GM23338 (cell line): Measurements from ENCODE around the gene NRG3. TPM values are rescaled to one million over a fixed set of nuclear protein-coding genes. Genes with fewer than 3 reads are reported as not detected.

ENCODE experiments used
- ATAC-seq: fragments of 200-7000 bp; cut with Tn5 transposase; 3 replicates; pipeline ENCODE4 v1.9.1; 2020
- DNase-seq: peaks from one replicate; pipeline ENCODE4 v3.0.0-alpha.2; 2015; ENCODE audit warnings: low spot score
- H2AFZ ChIP-seq: fragments of 200-600 bp; sonication (generic); 2 replicates; pipeline ENCODE4 v1.8.0; 2016; ENCODE audit warnings: antibody characterized with exemption, mild to moderate bottlenecking, moderate library complexity
- H3F3A ChIP-seq: fragments of 200-600 bp; sonication (generic); replicated peaks from 2 replicates; pipeline ENCODE4 v1.8.0; 2017; ENCODE audit warnings: antibody characterized with exemption, mixed run types, low read depth
- H3K27ac ChIP-seq: fragments of 200-600 bp; sonication (generic); 2 replicates; pipeline ENCODE4 v1.6.1; 2016; ENCODE audit warnings: low read depth
- H3K27me3 ChIP-seq: fragments of 200-600 bp; sonication (generic); 2 replicates; pipeline ENCODE4 v1.8.0; 2016; ENCODE audit warnings: mild to moderate bottlenecking, mixed run types, moderate library complexity; ENCODE audit not compliant: insufficient read depth
- H3K36me3 ChIP-seq: fragments of 200-600 bp; sonication (generic); 2 replicates; pipeline ENCODE4 v1.8.0; 2016; ENCODE audit warnings: mild to moderate bottlenecking; ENCODE audit not compliant: insufficient read depth
- H3K4me1 ChIP-seq: fragments of 200-600 bp; sonication (generic); 2 replicates; pipeline ENCODE4 v1.8.0; 2016; ENCODE audit warnings: mild to moderate bottlenecking, moderate library complexity; ENCODE audit not compliant: insufficient read depth
- H3K4me2 ChIP-seq: fragments of 200-600 bp; sonication (generic); 2 replicates; pipeline ENCODE4 v1.7.1; 2017; ENCODE audit warnings: mixed run types
- H3K4me3 ChIP-seq: fragments of 200-600 bp; sonication (generic); 2 replicates; pipeline ENCODE4 v1.6.1; 2016; ENCODE audit warnings: mixed run types
- H3K79me2 ChIP-seq: fragments of 200-600 bp; sonication (generic); replicated peaks from 2 replicates; pipeline ENCODE4 v1.8.0; 2017; ENCODE audit warnings: mild to moderate bottlenecking; ENCODE audit not compliant: insufficient read depth
- H3K9me2 ChIP-seq: fragments of 200-600 bp; sonication (generic); 2 replicates; pipeline ENCODE4 v1.8.0; 2017; ENCODE audit not compliant: insufficient read depth
- H4K20me1 ChIP-seq: fragments of 200-600 bp; sonication (generic); replicated peaks from 2 replicates; pipeline ENCODE4 v1.8.0; 2017; ENCODE audit warnings: mild to moderate bottlenecking; ENCODE audit not compliant: insufficient read depth
- H3K27ac Mint-ChIP-seq: 2 replicates; pipeline ENCODE4 v1.8.0; 2020; ENCODE audit warnings: inconsistent platforms, mild to moderate bottlenecking, moderate library complexity, mixed read lengths
- H3K27me3 Mint-ChIP-seq: 3 replicates; pipeline ENCODE4 v1.8.0; 2022; ENCODE audit warnings: low read depth, mild to moderate bottlenecking, moderate library complexity, mixed read lengths, inconsistent platforms; ENCODE audit not compliant: insufficient read depth, poor library complexity
- H3K36me3 Mint-ChIP-seq: 3 replicates; pipeline ENCODE4 v1.8.0; 2021; ENCODE audit warnings: low read depth, mild to moderate bottlenecking, inconsistent platforms, moderate library complexity, mixed read lengths
- H3K4me1 Mint-ChIP-seq: 3 replicates; pipeline ENCODE4 v1.8.0; 2020; ENCODE audit warnings: mild to moderate bottlenecking, inconsistent platforms, mixed read lengths
- H3K4me3 Mint-ChIP-seq: 3 replicates; pipeline ENCODE4 v1.8.0; 2021; ENCODE audit warnings: moderate library complexity, mild to moderate bottlenecking, inconsistent platforms, mixed read lengths
- H3K9me3 Mint-ChIP-seq: 3 replicates; pipeline ENCODE4 v1.8.0; 2020; ENCODE audit warnings: moderate library complexity, mild to moderate bottlenecking, inconsistent platforms, mixed read lengths
- CTCF ChIP-seq, 2 experiments: fragments of 200-600 bp in 1 of 2; sonication (generic) in 1 of 2; conservative IDR thresholded peaks; 2 replicates each; pipeline versions ENCODE4 v1.5.1 to v1.6.1; 2016 to 2017; ENCODE audit warnings: antibody characterized with exemption in 2 of 2, low read depth in 2 of 2, mild to moderate bottlenecking in 2 of 2, moderate library complexity in 1 of 2
- ETS1 ChIP-seq: IDR thresholded peaks from 2 replicates; pipeline ENCODE4 v1.6.1; 2016; ENCODE audit warnings: antibody characterized with exemption
- EZH2 ChIP-seq: fragments of 200-600 bp; sonication (generic); IDR thresholded peaks from one replicate; pipeline ENCODE4 v1.8.0; 2017; ENCODE audit warnings: antibody characterized with exemption, mild to moderate bottlenecking, low read depth; ENCODE audit not compliant: unreplicated experiment
- EZH2phosphoT487 ChIP-seq: fragments of 200-600 bp; sonication (generic); IDR thresholded peaks from one replicate; pipeline ENCODE4 v1.8.1; 2018; ENCODE audit warnings: antibody characterized with exemption; ENCODE audit not compliant: unreplicated experiment
- JUNB ChIP-seq: IDR thresholded peaks from one replicate; pipeline ENCODE4 v1.6.1; 2016; ENCODE audit warnings: antibody characterized with exemption; ENCODE audit not compliant: unreplicated experiment
- POLR2AphosphoS5 ChIP-seq: IDR thresholded peaks from 2 replicates; pipeline ENCODE4 v1.6.1; 2016; ENCODE audit warnings: antibody characterized with exemption, low read depth
- REST ChIP-seq: IDR thresholded peaks from one replicate; pipeline ENCODE4 v1.6.1; 2018; ENCODE audit warnings: antibody characterized with exemption; ENCODE audit not compliant: unreplicated experiment
- STAT1 ChIP-seq: IDR thresholded peaks from one replicate; pipeline ENCODE4 v1.6.1; 2016; ENCODE audit warnings: antibody characterized with exemption; ENCODE audit not compliant: unreplicated experiment
- ZNF331 ChIP-seq: fragments of 250-450 bp; sonication (Bioruptor Pico); IDR thresholded peaks from 2 replicates; pipeline ENCODE4 v1.5.0; 2020; ENCODE audit warnings: low read depth, mild to moderate bottlenecking, moderate library complexity
- polyA plus RNA-seq: library from polyadenylated mRNA; unstranded; fragments of >200 nt; fragmentation: Nextera tagmentation; extraction: Ambion mirVana; gene quantifications from 2 replicates; pipeline ENCODE4 v1.2.1, GENCODE V29; 2016
- total RNA-seq: library from RNA; depleted of rRNA; stranded (reverse); fragments of >200 nt; shearing (Covaris generic); gene quantifications from 2 replicates; pipeline ENCODE4 v1.2.3, GENCODE V29; 2014

NRG3 gene
- total and polyA plus RNA-seq, 2 experiments from 2014 or later, result 1.9 to 3.9 TPM

GRCh38 chr10:82378146-82378545 lies 503.2 kb downstream of the NRG3 start (continued):
- TF ChIP-seq REST, result no peak
- no peak for TF ChIP-seq ZNF331
- no peak for TF ChIP-seq CTCF (conservative IDR thresholded peaks at IDR 0.05; ENCODE audit: low read depth in 2 of 2)
- no peak for TF ChIP-seq EZH2phosphoT487
- no peak for TF ChIP-seq STAT1

- Histone ChIP-seq H3K4me1 (no peaks in the 10 kb centered on the region), H3K79me2 (no peaks in the 10 kb centered on the region), H3K4me3 (no peak overlapping the region), H3F3A (no peaks in the 10 kb centered on the region), H2AFZ (no peak overlapping the region), H3K27me3 (no peaks in the 10 kb centered on the region), H3K36me3 (no peaks in the 10 kb centered on the region), H3K27ac (no peak overlapping the region), H4K20me1 (no peaks in the 10 kb centered on the region), H3K4me2 (no peak overlapping the region), H3K9me2 (no peaks in the 10 kb centered on the region)
- H3K4me3 Mint-ChIP-seq, result no peak overlapping the region
- no peaks in the 10 kb centered on the region for H3K36me3 Mint-ChIP-seq
- ATAC-seq (no peak), DNase-seq (no peak)
- no peaks in the 10 kb centered on the region; the same call in 2 of the 3 replicates for H3K9me3 Mint-ChIP-seq
- TF ChIP-seq EZH2 (no peak), ETS1 (no peak), JUNB (no peak), POLR2AphosphoS5 (no peak), REST (no peak), CTCF (conservative IDR thresholded peaks at IDR 0.05; ENCODE audit: low read depth in 2 of 2) (no peak), STAT1 (no peak)
- no peak overlapping the region for H3K27ac Mint-ChIP-seq
- H3K27me3 Mint-ChIP-seq, result no peaks in the 10 kb centered on the region
- H3K4me1 Mint-ChIP-seq, result no peaks in the 10 kb centered on the region
Measured at GRCh38 chr10:82383350-82383749, 508.4 kb downstream of the NRG3 start.
